ENCODE results near the gene HNRNPDL.
"Not testable (repeated sequence)": the region's sequence is repeated elsewhere in the genome, so short reads cannot be mapped to it uniquely, and the experiment has no call there.

The HNRNPDL gene

DNA sequence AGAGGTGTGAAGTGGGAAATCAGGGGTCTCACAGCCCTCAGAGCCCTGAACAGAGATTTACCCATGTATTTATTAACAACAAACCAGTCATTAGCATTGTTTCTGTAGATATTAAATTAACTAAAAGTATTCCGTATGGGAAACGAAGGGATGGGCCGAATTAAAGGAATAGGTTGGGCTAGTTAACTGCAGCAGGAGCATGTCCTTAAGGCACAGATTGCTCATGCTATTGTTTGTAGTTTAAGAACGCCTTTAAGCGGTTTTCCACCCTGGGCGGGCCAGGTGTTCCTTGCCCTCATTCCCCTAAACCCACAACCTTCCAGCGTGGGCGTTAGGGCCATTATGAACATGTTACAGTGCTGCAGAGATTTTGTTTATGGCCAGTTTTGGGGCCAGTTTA, 44.0 kb downstream of the HNRNPDL start:
- DNase-seq (ENCODE audit: low spot score) = not testable (repeated sequence)

GRCh38 chr4:82382751-82383150, 47.5 kb downstream of the HNRNPDL start:
- DNase-seq (ENCODE audit: low spot score) = no peak

- no peak for DNase-seq (ENCODE audit: low spot score)
Measured at GRCh38 chr4:82381661-82382296, 48.5 kb downstream of the HNRNPDL start.

- DNase-seq (ENCODE audit: low spot score) = no peak
Measured at GRCh38 chr4:82381235-82381634, 49.0 kb downstream of the HNRNPDL start.

- no peak for DNase-seq (ENCODE audit: low spot score)
Measured at GRCh38 chr4:82380831-82381230, 49.4 kb downstream of the HNRNPDL start.

DNA sequence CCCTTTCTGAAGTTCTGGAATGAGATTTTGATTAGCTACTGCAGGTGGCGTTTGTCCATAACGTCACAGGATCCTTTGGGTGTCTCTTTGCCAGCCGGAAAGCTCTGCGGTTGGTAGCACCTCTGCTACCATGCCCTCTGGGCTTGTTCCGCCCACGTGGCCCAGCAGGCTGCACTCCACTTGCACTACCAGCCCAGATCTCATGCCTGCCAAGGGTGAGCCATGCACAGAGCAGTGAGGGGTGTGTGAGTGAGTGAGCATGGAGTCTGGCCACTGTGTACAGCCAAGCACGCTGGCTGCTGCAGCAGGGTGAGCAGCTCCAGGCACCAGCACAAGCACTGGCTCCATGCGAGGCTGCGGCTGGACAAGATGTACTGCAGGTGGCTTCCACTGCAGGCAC, 49.9 kb downstream of the HNRNPDL start:
- no peak for DNase-seq (ENCODE audit: low spot score)

- no peak for DNase-seq (ENCODE audit: low spot score)
Measured at GRCh38 chr4:82376109-82376508, 54.2 kb downstream of the HNRNPDL start.

DNA sequence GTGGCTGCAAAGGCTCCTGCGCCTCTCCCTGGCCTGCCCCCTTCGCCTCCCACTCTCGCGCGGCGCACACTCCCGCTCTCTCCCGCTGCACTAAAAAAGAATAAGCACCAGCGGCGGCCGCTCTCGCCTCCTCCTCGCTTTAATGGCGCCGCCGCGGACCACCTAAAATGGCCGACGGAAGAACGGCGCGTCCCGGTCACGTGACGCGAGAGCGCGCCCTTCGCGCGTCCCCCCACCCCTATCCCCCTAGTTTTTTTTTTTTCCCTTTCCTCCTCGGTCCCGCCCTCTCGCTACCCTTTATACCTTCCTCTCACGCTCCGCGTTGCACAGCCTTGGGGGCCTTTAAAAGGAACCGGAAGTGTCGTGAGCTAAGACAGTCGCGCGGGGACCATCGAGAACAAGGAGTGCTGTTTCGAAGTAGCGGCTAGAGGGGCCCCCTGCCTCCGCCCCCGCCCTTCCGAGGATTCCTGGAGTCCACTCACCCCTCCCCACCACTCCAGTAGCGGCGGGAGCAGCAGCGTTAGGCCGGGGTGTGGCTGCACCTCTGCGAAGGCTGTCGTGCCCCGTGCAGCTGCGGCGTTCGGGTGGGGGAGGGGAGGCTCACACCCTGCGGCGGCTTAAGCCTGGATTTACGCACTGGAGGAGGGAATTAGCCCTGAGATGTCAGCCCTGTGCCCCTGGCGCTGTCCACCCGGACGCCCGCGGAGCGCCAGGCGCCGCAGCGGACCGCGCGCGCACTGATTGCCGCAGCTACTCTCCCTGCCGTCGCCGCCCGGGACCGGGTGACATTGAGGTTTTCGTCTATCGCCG, 56.2 kb downstream of the HNRNPDL start, which contains the start of gene HNRNPD:
TSS of gene HNRNPD (minus strand) at position 176 of the 810 bp plus-strand sequence. CDS start 313 bp downstream, outside the sequence.
- peak; percentile 85 for DNase-seq (ENCODE audit: low spot score)

GRCh38 chr4:82373486-82373815, 56.8 kb downstream of the HNRNPDL start:
- DNase-seq (ENCODE audit: low spot score) = no peak
